ENCODE measurements around the gene PLEKHG1.

DNA sequence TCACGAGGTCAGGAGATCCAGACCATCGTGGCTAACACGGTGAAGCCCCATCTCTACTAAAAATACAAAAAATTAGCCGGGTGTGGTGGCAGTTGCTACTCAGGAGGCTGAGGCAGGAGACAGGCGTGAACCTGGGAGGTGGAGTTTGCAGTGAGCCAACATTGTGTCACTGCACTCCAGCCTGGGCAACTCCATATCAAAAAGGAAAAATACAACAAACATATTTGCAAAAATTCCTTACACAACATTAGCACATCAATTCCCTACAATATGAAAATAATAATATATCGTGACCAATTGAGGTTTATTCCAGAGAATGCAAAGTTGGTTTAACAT lies 38.8 kb upstream of the PLEKHG1 start:
- TF ChIP-seq, protein P1, sequence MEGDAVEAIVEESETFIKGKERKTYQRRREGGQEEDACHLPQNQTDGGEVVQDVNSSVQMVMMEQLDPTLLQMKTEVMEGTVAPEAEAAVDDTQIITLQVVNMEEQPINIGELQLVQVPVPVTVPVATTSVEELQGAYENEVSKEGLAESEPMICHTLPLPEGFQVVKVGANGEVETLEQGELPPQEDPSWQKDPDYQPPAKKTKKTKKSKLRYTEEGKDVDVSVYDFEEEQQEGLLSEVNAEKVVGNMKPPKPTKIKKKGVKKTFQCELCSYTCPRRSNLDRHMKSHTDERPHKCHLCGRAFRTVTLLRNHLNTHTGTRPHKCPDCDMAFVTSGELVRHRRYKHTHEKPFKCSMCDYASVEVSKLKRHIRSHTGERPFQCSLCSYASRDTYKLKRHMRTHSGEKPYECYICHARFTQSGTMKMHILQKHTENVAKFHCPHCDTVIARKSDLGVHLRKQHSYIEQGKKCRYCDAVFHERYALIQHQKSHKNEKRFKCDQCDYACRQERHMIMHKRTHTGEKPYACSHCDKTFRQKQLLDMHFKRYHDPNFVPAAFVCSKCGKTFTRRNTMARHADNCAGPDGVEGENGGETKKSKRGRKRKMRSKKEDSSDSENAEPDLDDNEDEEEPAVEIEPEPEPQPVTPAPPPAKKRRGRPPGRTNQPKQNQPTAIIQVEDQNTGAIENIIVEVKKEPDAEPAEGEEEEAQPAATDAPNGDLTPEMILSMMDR (IDR thresholded peaks at IDR 0.05; ENCODE audit: insufficient read depth, low read length, poor library complexity, severe bottlenecking): no peak
- TF ChIP-seq EZH2phosphoT487 (conservative IDR thresholded peaks at IDR 0.05; ENCODE audit: low read length): no peak
